ENCODE results near the gene STAT3. TPM values are rescaled to one million over a fixed set of nuclear protein-coding genes. Genes with fewer than 3 reads are reported as not detected.
"Not testable (repeated sequence)": the region's sequence is repeated elsewhere in the genome, so short reads cannot be mapped to it uniquely, and the experiment has no call there.

STAT3 gene
- total and polyA plus RNA-seq, 2 donors (not counting 1 experiment from before 2014, with no cell fraction given), result 50.1 to 140 TPM

GRCh38 chr17:42402117-42402516 is 13.9 kb upstream of the STAT3 start:
- Mint-ChIP-seq H3K27ac (no peak overlapping the region), H3K9me3 (ENCODE audit: insufficient read depth) (no peaks in the 10 kb centered on the region), H3K27me3 (no peaks in the 10 kb centered on the region), H3K4me1 (peaks cover 7% of the 10 kb centered on the region), H3K4me3 (no peak overlapping the region)
- no peak for DNase-seq
- Histone ChIP-seq H3K36me3 (replicated peaks in 1 of 2; ENCODE audit: control extremely low read depth in 1 of 2, control insufficient read depth in 1 of 2, extremely low read depth in 1 of 2, insufficient read depth in 2 of 2, low read length in 1 of 2) (no peaks in the 10 kb centered on the region), H3K27me3 (replicated peaks in 1 of 4; ENCODE audit: control extremely low read depth in 1 of 4, control insufficient read depth in 3 of 4, insufficient read depth in 4 of 4, low read length in 3 of 4) (peaks cover 0 to 10% (median 0%) of the 10 kb centered on the region in 4 experiments), H3K27ac (ENCODE audit: low read length in 2 of 2) (no peak overlapping the region), H3K9me3 (ENCODE audit: control extremely low read depth in 1 of 3, control insufficient read depth in 2 of 3, insufficient read depth in 1 of 3, low read length in 2 of 3) (no peaks in the 10 kb centered on the region), H3K4me1 (ENCODE audit: control insufficient read depth in 2 of 2, insufficient read depth in 2 of 2, low read length in 2 of 2) (peaks cover 2 to 12% of the 10 kb centered on the region in 2 donors), H3K9ac (ENCODE audit: low read length) (no peak overlapping the region), H3K79me2 (ENCODE audit: control insufficient read depth, insufficient read depth, low read length) (no peaks in the 10 kb centered on the region), H3K4me3 (ENCODE audit: control extremely low read depth in 1 of 5, extremely low read depth in 1 of 5, insufficient read depth in 1 of 5, low read depth in 2 of 5, low read length in 4 of 5) (no peak overlapping the region), H2AFZ (ENCODE audit: insufficient read depth, low read depth, low read length, poor library complexity, severe bottlenecking) (no peak overlapping the region), H3K4me2 (replicated peaks; ENCODE audit: low read depth, low read length, poor library complexity, severe bottlenecking) (no peak overlapping the region), H4K20me1 (ENCODE audit: control insufficient read depth, insufficient read depth, low read length, poor library complexity, severe bottlenecking) (no peaks in the 10 kb centered on the region)
- 60% methylated on average over 1 of the region's 3 CpGs for WGBS (ENCODE audit: insufficient coverage)
- ATAC-seq (ENCODE audit: low read depth), result no peak
- intact Hi-C loops (cut with micrococcal nuclease), result no loop called here
- POLR2A ChIA-PET, result no interaction called here
- CTCF ChIA-PET, result interaction anchor here (1.0 to 10.7 kb wide), 6 partner anchors 9 to 112 kb away, joined by 3 to 546 read pairs (median 8); partner anchors contain the start of gene STAT3
- TF ChIP-seq CTCF (IDR thresholded peaks at IDR 0.05) (no peak), EZH2 (IDR thresholded peaks at IDR 0.05; ENCODE audit: borderline replicate concordance, insufficient read depth, low read depth, low read length, poor library complexity, severe bottlenecking) (no peak)

- H3K4me1 ChIP-seq (ENCODE audit: control insufficient read depth in 2 of 2, insufficient read depth in 2 of 2, low read length in 2 of 2); ATAC-seq (ENCODE audit: low read depth); H3K4me3 Mint-ChIP-seq; H4K20me1 ChIP-seq (ENCODE audit: control insufficient read depth, insufficient read depth, low read length, poor library complexity, severe bottlenecking); H3K9ac ChIP-seq (ENCODE audit: low read length); DNase-seq; H3K4me3 ChIP-seq (ENCODE audit: control extremely low read depth in 1 of 5, extremely low read depth in 1 of 5, insufficient read depth in 1 of 5, low read depth in 2 of 5, low read length in 4 of 5); H3K36me3 ChIP-seq (replicated peaks in 1 of 2; ENCODE audit: control extremely low read depth in 1 of 2, control insufficient read depth in 1 of 2, extremely low read depth in 1 of 2, insufficient read depth in 2 of 2, low read length in 1 of 2); POLR2A ChIA-PET; H3K9me3 ChIP-seq (ENCODE audit: control extremely low read depth in 1 of 3, control insufficient read depth in 2 of 3, insufficient read depth in 1 of 3, low read length in 2 of 3); H3K4me1 Mint-ChIP-seq; H3K27me3 Mint-ChIP-seq; H3K79me2 ChIP-seq (ENCODE audit: control insufficient read depth, insufficient read depth, low read length); intact Hi-C loops (cut with micrococcal nuclease); H3K4me2 ChIP-seq (replicated peaks; ENCODE audit: low read depth, low read length, poor library complexity, severe bottlenecking); H3K9me3 Mint-ChIP-seq (ENCODE audit: insufficient read depth); H2AFZ ChIP-seq (ENCODE audit: insufficient read depth, low read depth, low read length, poor library complexity, severe bottlenecking); H3K27ac Mint-ChIP-seq; H3K27me3 ChIP-seq (replicated peaks in 1 of 4; ENCODE audit: control extremely low read depth in 1 of 4, control insufficient read depth in 3 of 4, insufficient read depth in 4 of 4, low read length in 3 of 4); H3K27ac ChIP-seq (ENCODE audit: low read length in 2 of 2): not testable (repeated sequence)
- 92% methylated on average over 5 of the region's 8 CpGs for WGBS (ENCODE audit: insufficient coverage)
- CTCF ChIA-PET, result interaction anchor here (0.6 to 10.7 kb wide), 6 partner anchors 9 to 126 kb away, joined by 3 to 546 read pairs (median 3); no protein-coding TSS in a partner anchor
These were observed 12.7 kb upstream of the STAT3 start for GRCh38 chr17:42400844-42401375.

All from B cell (primary cell).